Uterus (tissue), 2 donors: Measurements from ENCODE around the gene GABRR1.

Source experiments
- POLR2A ChIP-seq, 2 donors: fragments of 450-650 bp; IDR thresholded peaks; one replicate each; pipeline ENCODE4 v1.6.1; 2016; ENCODE audit warnings: antibody characterized with exemption in 2 of 2, mild to moderate bottlenecking in 1 of 2, moderate library complexity in 1 of 2
- TF ChIP-seq, protein P1 (sequence below), 4 experiments: fragments of 200-600 bp in 2 of 4; fragments of 450-650 bp in 2 of 4; sonication (generic) in 2 of 4; IDR thresholded peaks; one replicate each; pipeline ENCODE4 v1.5.1; 2016 to 2019; ENCODE audit warnings: antibody characterized with exemption in 4 of 4, mild to moderate bottlenecking in 2 of 4, moderate library complexity in 1 of 4

DNA sequence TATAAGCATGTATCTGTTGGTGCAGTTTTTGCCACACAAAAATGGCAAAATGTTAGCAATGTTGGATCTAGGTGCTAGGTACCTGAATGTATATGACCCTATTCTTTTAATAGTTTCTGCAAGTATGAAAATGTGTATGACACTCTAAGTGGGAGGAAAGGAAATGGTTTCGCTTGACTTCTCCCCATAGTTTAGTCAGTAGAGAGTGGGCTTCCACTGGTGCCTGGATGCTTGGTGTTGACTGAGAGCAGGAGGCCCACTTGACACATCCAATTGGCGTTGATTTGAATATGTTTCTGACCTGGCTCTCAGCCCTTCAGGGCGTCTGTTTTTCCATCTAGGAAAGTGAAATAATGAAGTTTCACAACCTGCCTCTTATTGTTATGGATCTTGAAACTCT lies 41.8 kb upstream of the GABRR1 start:
- TF ChIP-seq, protein P1, sequence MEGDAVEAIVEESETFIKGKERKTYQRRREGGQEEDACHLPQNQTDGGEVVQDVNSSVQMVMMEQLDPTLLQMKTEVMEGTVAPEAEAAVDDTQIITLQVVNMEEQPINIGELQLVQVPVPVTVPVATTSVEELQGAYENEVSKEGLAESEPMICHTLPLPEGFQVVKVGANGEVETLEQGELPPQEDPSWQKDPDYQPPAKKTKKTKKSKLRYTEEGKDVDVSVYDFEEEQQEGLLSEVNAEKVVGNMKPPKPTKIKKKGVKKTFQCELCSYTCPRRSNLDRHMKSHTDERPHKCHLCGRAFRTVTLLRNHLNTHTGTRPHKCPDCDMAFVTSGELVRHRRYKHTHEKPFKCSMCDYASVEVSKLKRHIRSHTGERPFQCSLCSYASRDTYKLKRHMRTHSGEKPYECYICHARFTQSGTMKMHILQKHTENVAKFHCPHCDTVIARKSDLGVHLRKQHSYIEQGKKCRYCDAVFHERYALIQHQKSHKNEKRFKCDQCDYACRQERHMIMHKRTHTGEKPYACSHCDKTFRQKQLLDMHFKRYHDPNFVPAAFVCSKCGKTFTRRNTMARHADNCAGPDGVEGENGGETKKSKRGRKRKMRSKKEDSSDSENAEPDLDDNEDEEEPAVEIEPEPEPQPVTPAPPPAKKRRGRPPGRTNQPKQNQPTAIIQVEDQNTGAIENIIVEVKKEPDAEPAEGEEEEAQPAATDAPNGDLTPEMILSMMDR (IDR thresholded peaks at IDR 0.05), result no peak
- TF ChIP-seq POLR2A (IDR thresholded peaks at IDR 0.05), result no peak
